Ovary (tissue), 9 donors: ENCODE measurements around the gene KLRB1. TPM values are rescaled to one million over a fixed set of nuclear protein-coding genes. Genes with fewer than 3 reads are reported as not detected.
"Not testable (repeated sequence)": the region's sequence is repeated elsewhere in the genome, so short reads cannot be mapped to it uniquely, and the experiment has no call there.

Source experiments
- DNase-seq, 5 donors: peaks; one replicate each; pipeline ENCODE4 v3.0.0-alpha.2; 2019 to 2020
- H3K27ac ChIP-seq, 2 donors: fragments of 200-600 bp; one replicate each; pipeline versions ENCODE4 v1.5.1 to v1.8.0; 2019 to 2022
- H3K27me3 ChIP-seq: fragments of 200-600 bp; one replicate; pipeline ENCODE4 v1.8.0; 2022
- H3K36me3 ChIP-seq: fragments of 200-600 bp; sonication (generic); one replicate; pipeline ENCODE4 v1.5.1; 2019
- H3K4me1 ChIP-seq: one replicate; pipeline ENCODE4 v1.8.1; 2013; ENCODE audit warnings: mild to moderate bottlenecking, moderate library complexity; ENCODE audit not compliant: insufficient read depth
- H3K4me3 ChIP-seq: fragments of 200-600 bp; sonication (generic); one replicate; pipeline ENCODE4 v1.5.1; 2017
- H3K9me3 ChIP-seq, 2 donors: fragments of 200-600 bp in 1 of 2; sonication (generic) in 1 of 2; one replicate each; pipeline versions ENCODE4 v1.5.1 to v1.8.1; 2013 to 2019; ENCODE audit warnings: mild to moderate bottlenecking in 1 of 2, moderate library complexity in 1 of 2
- CTCF ChIP-seq, 3 donors: fragments of 450-650 bp in 2 of 3; fragments of 200-600 bp in 1 of 3; IDR thresholded peaks; one replicate each; pipeline versions ENCODE4 v1.5.1 to v1.8.0; 2016 to 2022; ENCODE audit warnings: antibody characterized with exemption in 3 of 3, mild to moderate bottlenecking in 1 of 3
- EP300 ChIP-seq: sonication (generic); formaldehyde crosslinking; IDR thresholded peaks from one replicate; pipeline ENCODE4 v1.6.1; 2017; ENCODE audit warnings: antibody characterized with exemption
- POLR2A ChIP-seq: fragments of 450-650 bp; IDR thresholded peaks from one replicate; pipeline ENCODE4 v1.6.1; 2017; ENCODE audit warnings: antibody characterized with exemption, mild to moderate bottlenecking, moderate library complexity
- WGBS, 3 donors: extraction: QIAGEN DNeasy Blood & Tissue Kit in 1 of 3; methylation state at CpG; one replicate each; pipeline versions ENCODE4 v1.1.5 to v1.1.7; 2013 to 2017; 5-methylcytosine and 5-hydroxymethylcytosine counted together
- intact Hi-C, 4 donors: fragments of 100-400 bp; cut with DNase I; formaldehyde crosslinking; loops; one replicate each; pipeline versions ENCODE4 v1.11.0 to v1.15.1; 2022 to 2023
- polyA plus RNA-seq, 2 donors: library from polyadenylated mRNA; stranded (reverse); fragments of 200-250 nt in 1 of 2; fragments of 350-450 nt in 1 of 2; fragmentation: Illumina TruSeq in 1 of 2; extraction: RNeasy Lipid Tissue Mini Kit (QIAGEN cat#74804) in 1 of 2; gene quantifications; one replicate each; pipeline ENCODE4 v1.2.3, GENCODE V29; 2013 to 2014
- total RNA-seq, 7 donors: library from RNA; depleted of rRNA in 2 of 7; stranded (reverse); fragments of >200 nt in 2 of 7; fragmentation: NEBNext Ultra II Directional in 3 of 7; extraction: Animal tissue kit (Norgen Biotek cat#: 25700) in 3 of 7; gene quantifications; one replicate each; pipeline versions ENCODE4 v1.1.0 to v1.2.4, GENCODE V29; 2016 to 2023
- donor health status: DM: no; HTN: no; CAD: no; lungs with moderate emphysema.
- donor health status: DM: no; HTN: no; CAD: no.
- donor health status: Bipolar disorder and iron deficiency.
- donor health status: DM: yes; HTN: yes; CAD: no.
- donor health status: DM: no; HTN: no; CAD: no.
- donor health status: DM: yes; HTN: yes; CAD: no.

KLRB1 gene
- total and polyA plus RNA-seq, 9 donors = 0.15 to 2.8 (median 0.38) TPM; not detected in 2

- TF ChIP-seq EP300 = no peak
- TF ChIP-seq CTCF (IDR thresholded peaks at IDR 0.05) = no peak
- TF ChIP-seq POLR2A = no peak
- Histone ChIP-seq H3K4me1 (no peaks in the 10 kb centered on the region), H3K4me3 (no peak overlapping the region), H3K36me3 (no peaks in the 10 kb centered on the region), H3K9me3 (no peaks in the 10 kb centered on the region), H3K27ac (no peak overlapping the region), H3K27me3 (no peaks in the 10 kb centered on the region)
- intact Hi-C loops = no loop called here
- WGBS, 3 donors = 92 to 97% (median 95%) methylated on average over 2 of the region's 2 CpGs
- no peak for DNase-seq
Observed at GRCh38 chr12:9590441-9590840, 17.3 kb downstream of the KLRB1 start.

- no peak for DNase-seq
- Histone ChIP-seq H3K4me3 (no peak overlapping the region), H3K27me3 (no peaks in the 10 kb centered on the region), H3K4me1 (no peaks in the 10 kb centered on the region), H3K27ac (no peak overlapping the region), H3K36me3 (no peaks in the 10 kb centered on the region), H3K9me3 (no peaks in the 10 kb centered on the region)
- intact Hi-C loops = no loop called here
- WGBS, 3 donors = 63 to 91% (median 71%) methylated on average over 2 of the region's 2 CpGs
- no peak for TF ChIP-seq CTCF (IDR thresholded peaks at IDR 0.05)
- TF ChIP-seq EP300 = no peak
- TF ChIP-seq POLR2A = no peak
Observed at GRCh38 chr12:9588749-9589148, 19.0 kb downstream of the KLRB1 start.

GRCh38 chr12:9587987-9588600 lies 19.6 kb downstream of the KLRB1 start:
- intact Hi-C loops = no loop called here
- H3K36me3 ChIP-seq = no peaks in the 10 kb centered on the region
- no peaks in the 10 kb centered on the region for H3K9me3 ChIP-seq
- no peak overlapping the region for H3K27ac ChIP-seq
- no peak overlapping the region for H3K4me3 ChIP-seq
- no peaks in the 10 kb centered on the region for H3K27me3 ChIP-seq
- WGBS, 3 donors = 83 to 84% (median 83%) methylated on average over 4 of the region's 4 CpGs
- TF ChIP-seq EP300 (no peak), POLR2A (no peak), CTCF (IDR thresholded peaks at IDR 0.05) (no peak)
- no peaks in the 10 kb centered on the region for H3K4me1 ChIP-seq
- no peak for DNase-seq

- H3K4me3 ChIP-seq, H3K36me3 ChIP-seq, H3K4me1 ChIP-seq, H3K27me3 ChIP-seq, H3K27ac ChIP-seq, intact Hi-C loops, DNase-seq, H3K9me3 ChIP-seq: not testable (repeated sequence)
- WGBS, 3 donors = 83 to 100% methylated on average over 1 to 2 of the region's 5 CpGs; no CpG with 5 or more reads in 1 of the 3 donors
Observed at GRCh38 chr12:9577729-9578128, 30.0 kb downstream of the KLRB1 start.

GRCh38 chr12:9567151-9567550 lies 40.6 kb downstream of the KLRB1 start:
- intact Hi-C loops, H3K4me1 ChIP-seq: not testable (repeated sequence)
- WGBS, 3 donors = 92 to 94% methylated on average over 7 of the region's 9 CpGs; no CpG with 5 or more reads in 1 of the 3 donors

GRCh38 chr12:9566113-9566512 lies 41.6 kb downstream of the KLRB1 start:
- H3K27ac ChIP-seq, H3K36me3 ChIP-seq, intact Hi-C loops, H3K4me1 ChIP-seq, H3K9me3 ChIP-seq, H3K4me3 ChIP-seq, DNase-seq, H3K27me3 ChIP-seq: not testable (repeated sequence)
- 95 to 96% methylated on average over 7 of the region's 7 CpGs; no CpG with 5 or more reads in 1 of the 3 donors for WGBS, 3 donors

More at GRCh38 chr12:9567151-9567550, 40.6 kb downstream of the KLRB1 start:
- not testable (repeated sequence) for H3K4me3 ChIP-seq, H3K27ac ChIP-seq, H3K36me3 ChIP-seq, H3K9me3 ChIP-seq, DNase-seq, H3K27me3 ChIP-seq

GRCh38 chr12:9564418-9564817 lies 43.3 kb downstream of the KLRB1 start:
- intact Hi-C loops, H3K4me1 ChIP-seq: not testable (repeated sequence)
- 87 to 96% methylated on average over 2 of the region's 2 CpGs; no CpG with 5 or more reads in 1 of the 3 donors for WGBS, 3 donors

GRCh38 chr12:9562841-9563453 lies 44.8 kb downstream of the KLRB1 start:
- H3K27ac ChIP-seq, intact Hi-C loops, H3K4me1 ChIP-seq, H3K27me3 ChIP-seq, H3K9me3 ChIP-seq, DNase-seq, H3K4me3 ChIP-seq, H3K36me3 ChIP-seq: not testable (repeated sequence)
- 90 to 97% methylated on average over 3 to 4 of the region's 5 CpGs; no CpG with 5 or more reads in 1 of the 3 donors for WGBS, 3 donors

More at GRCh38 chr12:9564418-9564817, 43.3 kb downstream of the KLRB1 start:
- not testable (repeated sequence) for H3K9me3 ChIP-seq, H3K27me3 ChIP-seq, H3K4me3 ChIP-seq, DNase-seq, H3K27ac ChIP-seq, H3K36me3 ChIP-seq

GRCh38 chr12:9545489-9545888 lies 62.2 kb downstream of the KLRB1 start:
- DNase-seq, H3K36me3 ChIP-seq, H3K27ac ChIP-seq, intact Hi-C loops, H3K9me3 ChIP-seq, H3K4me1 ChIP-seq, H3K27me3 ChIP-seq, H3K4me3 ChIP-seq: not testable (repeated sequence)
- WGBS, 3 donors = 55 to 69% methylated on average over 3 to 4 of the region's 4 CpGs; no CpG with 5 or more reads in 1 of the 3 donors
